Left ventricle myocardium superior (tissue), 1 donor: ENCODE data around the gene MAPK8IP1. TPM values are rescaled to one million over a fixed set of nuclear protein-coding genes. Genes with fewer than 3 reads are reported as not detected.
A peak's percentile ranks its signal among the peaks of the same experiment; 100 is the strongest.

Experiments used
- ATAC-seq: fragments of 200-7000 bp; cut with Tn5 transposase; one replicate; pipeline ENCODE4 v1.9.1; 2020; ENCODE audit warnings: mild to moderate bottlenecking, moderate library complexity
- DNase-seq: peaks from one replicate; pipeline ENCODE4 v3.0.0-alpha.2; 2020
- intact Hi-C: fragments of 100-400 bp; cut with micrococcal nuclease; formaldehyde crosslinking; loops from one replicate; pipeline ENCODE4 v1.11.0; 2022
- total RNA-seq: library from RNA; stranded (reverse); fragmentation: NEBNext Ultra II Directional; extraction: Animal tissue kit (Norgen Biotek cat#: 25700); gene quantifications from one replicate; pipeline ENCODE4 v1.2.1, GENCODE V29; 2021
- donor health status: DM: no; HTN: yes; CAD: no; lungs with severe emphysema.

MAPK8IP1 gene
- total RNA-seq, 1 donor from 2014 or later = 4.4 TPM

- peak; percentile 66 for DNase-seq
Measured at GRCh38 chr11:45857961-45858474, 27.4 kb upstream of the MAPK8IP1 start.

GRCh38 chr11:45858751-45859398, 26.6 kb upstream of the MAPK8IP1 start:
- ATAC-seq (no peak), DNase-seq (no peak)
- intact Hi-C loops = no loop called here

More at GRCh38 chr11:45857961-45858474, 27.4 kb upstream of the MAPK8IP1 start:
- ATAC-seq = peak; percentile 68
- intact Hi-C loops = no loop called here

- DNase-seq (peak; percentile 96), ATAC-seq (peak; percentile 81)
- intact Hi-C loops = no loop called here
Measured at GRCh38 chr11:45859661-45860140, 25.8 kb upstream of the MAPK8IP1 start.

GRCh38 chr11:45860348-45860747, 25.1 kb upstream of the MAPK8IP1 start:
- no peak for DNase-seq
- ATAC-seq = no peak
- intact Hi-C loops = no loop called here

GRCh38 chr11:45860764-45861510, 24.5 kb upstream of the MAPK8IP1 start:
- DNase-seq (peak; percentile 54), ATAC-seq (peak; percentile 15)
- intact Hi-C loops = no loop called here

- intact Hi-C loops = no loop called here
- DNase-seq (no peak), ATAC-seq (no peak)
Measured at GRCh38 chr11:45864041-45864440, 21.4 kb upstream of the MAPK8IP1 start.

- no peak for ATAC-seq
Measured at GRCh38 chr11:45869551-45869950, 15.9 kb upstream of the MAPK8IP1 start.

GRCh38 chr11:45870706-45871105, 14.7 kb upstream of the MAPK8IP1 start:
- intact Hi-C loops = no loop called here
- ATAC-seq (no peak), DNase-seq (no peak)

More at GRCh38 chr11:45869551-45869950, 15.9 kb upstream of the MAPK8IP1 start:
- intact Hi-C loops = no loop called here
- DNase-seq = no peak

- intact Hi-C loops = no loop called here
- DNase-seq (no peak), ATAC-seq (no peak)
Measured at GRCh38 chr11:45871638-45872037, 13.8 kb upstream of the MAPK8IP1 start.

- ATAC-seq (peak; percentile 70), DNase-seq (peak; percentile 57)
- intact Hi-C loops = no loop called here
Measured at GRCh38 chr11:45872651-45873356, 12.6 kb upstream of the MAPK8IP1 start.

- intact Hi-C loops = no loop called here
- ATAC-seq = peak; percentile 75
- no peak for DNase-seq
Measured at GRCh38 chr11:45876401-45876800, 9.1 kb upstream of the MAPK8IP1 start.

- DNase-seq (no peak), ATAC-seq (no peak)
- intact Hi-C loops = no loop called here
Measured at GRCh38 chr11:45877221-45877620, 8.2 kb upstream of the MAPK8IP1 start.

GRCh38 chr11:45877845-45878244, 7.6 kb upstream of the MAPK8IP1 start:
- intact Hi-C loops = no loop called here
- DNase-seq = no peak
- no peak for ATAC-seq

GRCh38 chr11:45879803-45880686, 5.4 kb upstream of the MAPK8IP1 start:
- ATAC-seq = no peak
- intact Hi-C loops = no loop called here
- no peak for DNase-seq

GRCh38 chr11:45880772-45881570, 4.5 kb upstream of the MAPK8IP1 start:
- no peak for ATAC-seq
- intact Hi-C loops = no loop called here
- no peak for DNase-seq

GRCh38 chr11:45881708-45882368, 3.6 kb upstream of the MAPK8IP1 start:
- no peak for DNase-seq
- intact Hi-C loops = no loop called here
- ATAC-seq = no peak

GRCh38 chr11:45884596-45885185, 760 bp upstream of the MAPK8IP1 start:
- intact Hi-C loops = no loop called here
- no peak for DNase-seq
- ATAC-seq = no peak
